HG02870 (cell line): Measurements from ENCODE around the gene ASIC4.
A peak's percentile ranks its signal among the peaks of the same experiment; 100 is the strongest.

ENCODE experiments used
- ATAC-seq: cut with Tn5 transposase; IDR thresholded peaks from one replicate; pipeline ENCODE4 v1.9.1; 2021; ENCODE audit warnings: mild to moderate bottlenecking, moderate library complexity; ENCODE audit not compliant: unreplicated experiment

Gene ASIC4

GRCh38 chr2:219496825-219497494 lies 17.3 kb upstream of the ASIC4 start:
- no peak for ATAC-seq

- no peak for ATAC-seq
These were observed 16.6 kb upstream of the ASIC4 start for GRCh38 chr2:219497495-219498279.

GRCh38 chr2:219498280-219499057 lies 15.8 kb upstream of the ASIC4 start, which contains the start of gene GMPPA:
Gene GMPPA (plus strand): TSS chr2:219498891. CDS start chr2:219499976, 1,085 bp downstream.
- peak; percentile 95 for ATAC-seq

- ATAC-seq: peak; percentile 0
These were observed 15.3 kb upstream of the ASIC4 start for GRCh38 chr2:219499058-219499307.

- ATAC-seq: no peak
These were observed 14.7 kb upstream of the ASIC4 start for GRCh38 chr2:219499555-219499954.

- ATAC-seq: no peak
These were observed 14.1 kb upstream of the ASIC4 start for GRCh38 chr2:219500135-219500534.

GRCh38 chr2:219501849-219502248 lies 12.4 kb upstream of the ASIC4 start:
- ATAC-seq: no peak

GRCh38 chr2:219502618-219503017 lies 11.7 kb upstream of the ASIC4 start:
- no peak for ATAC-seq

GRCh38 chr2:219505585-219505984 lies 8.7 kb upstream of the ASIC4 start:
- no peak for ATAC-seq

GRCh38 chr2:219506153-219506801 lies 8.0 kb upstream of the ASIC4 start:
- ATAC-seq: no peak

GRCh38 chr2:219506802-219507526 lies 7.3 kb upstream of the ASIC4 start:
- no peak for ATAC-seq

GRCh38 chr2:219507581-219508443 lies 6.5 kb upstream of the ASIC4 start:
- ATAC-seq: no peak

GRCh38 chr2:219508444-219508734 lies 5.9 kb upstream of the ASIC4 start:
- ATAC-seq: no peak

- ATAC-seq: peak; percentile 14
These were observed 5.1 kb upstream of the ASIC4 start for GRCh38 chr2:219508971-219509779.

- peak; percentile 74 for ATAC-seq
These were observed 4.3 kb upstream of the ASIC4 start for GRCh38 chr2:219509780-219510511.

GRCh38 chr2:219510512-219511135 lies 3.7 kb upstream of the ASIC4 start:
- no peak for ATAC-seq

GRCh38 chr2:219511547-219512325 lies 2.5 kb upstream of the ASIC4 start:
- ATAC-seq: no peak
